Endothelial cell (in vitro differentiated cells): ENCODE results near the gene NUDT12. TPM values are rescaled to one million over a fixed set of nuclear protein-coding genes. Genes with fewer than 3 reads are reported as not detected.

Experiments used
- DNase-seq: peaks from one replicate; pipeline ENCODE4 v3.0.0; 2021; ENCODE audit warnings: low spot score
- H3K27ac Mint-ChIP-seq: one replicate; pipeline ENCODE4 v1.8.0; 2021; ENCODE audit warnings: mixed read lengths, inconsistent platforms; ENCODE audit not compliant: unreplicated experiment
- H3K27me3 Mint-ChIP-seq: one replicate; pipeline ENCODE4 v1.8.0; 2021; ENCODE audit warnings: mild to moderate bottlenecking, moderate library complexity, mixed read lengths, inconsistent platforms; ENCODE audit not compliant: unreplicated experiment
- H3K36me3 Mint-ChIP-seq: one replicate; pipeline ENCODE4 v1.8.0; 2021; ENCODE audit warnings: mild to moderate bottlenecking, low read depth, mixed read lengths, inconsistent platforms; ENCODE audit not compliant: unreplicated experiment
- H3K4me1 Mint-ChIP-seq: one replicate; pipeline ENCODE4 v1.8.0; 2021; ENCODE audit warnings: mild to moderate bottlenecking, mixed read lengths, inconsistent platforms; ENCODE audit not compliant: unreplicated experiment
- H3K4me3 Mint-ChIP-seq: one replicate; pipeline ENCODE4 v1.8.0; 2021; ENCODE audit warnings: mild to moderate bottlenecking, mixed read lengths, inconsistent platforms; ENCODE audit not compliant: unreplicated experiment
- H3K9me3 Mint-ChIP-seq: one replicate; pipeline ENCODE4 v1.8.0; 2021; ENCODE audit warnings: mixed read lengths, inconsistent platforms; ENCODE audit not compliant: unreplicated experiment
- CTCF ChIP-seq: fragments of 200-600 bp; sonication (generic); IDR thresholded peaks from one replicate; pipeline ENCODE4 v1.5.0; 2021; ENCODE audit warnings: antibody characterized with exemption; ENCODE audit not compliant: unreplicated experiment
- total RNA-seq: library from RNA; stranded (reverse); fragmentation: NEBNext Ultra II Directional; extraction: Animal tissue kit (Norgen Biotek cat#: 25700); gene quantifications from one replicate; pipeline ENCODE4 v1.2.1, GENCODE V29; 2021; ENCODE audit not compliant: unreplicated experiment

NUDT12 gene
- total RNA-seq, 1 donor from 2014 or later = 6.1 TPM

- Mint-ChIP-seq H3K4me1 (no peaks in the 10 kb centered on the region), H3K36me3 (no peaks in the 10 kb centered on the region), H3K9me3 (no peaks in the 10 kb centered on the region), H3K27ac (no peak overlapping the region), H3K27me3 (no peaks in the 10 kb centered on the region), H3K4me3 (no peak overlapping the region)
- DNase-seq = no peak
- TF ChIP-seq CTCF = no peak
These were observed 56.8 kb downstream of the NUDT12 start for GRCh38 chr5:103505581-103506305.

- no peak for DNase-seq
- Mint-ChIP-seq H3K36me3 (no peaks in the 10 kb centered on the region), H3K27ac (no peak overlapping the region), H3K9me3 (no peaks in the 10 kb centered on the region), H3K27me3 (no peaks in the 10 kb centered on the region), H3K4me1 (peaks cover 12% of the 10 kb centered on the region), H3K4me3 (no peak overlapping the region)
- no peak for TF ChIP-seq CTCF
These were observed 59.5 kb downstream of the NUDT12 start for GRCh38 chr5:103503066-103503465.

- Mint-ChIP-seq H3K4me1 (peaks cover 13% of the 10 kb centered on the region), H3K36me3 (no peaks in the 10 kb centered on the region), H3K9me3 (no peaks in the 10 kb centered on the region), H3K27ac (no peak overlapping the region), H3K27me3 (no peaks in the 10 kb centered on the region), H3K4me3 (no peak overlapping the region)
- TF ChIP-seq CTCF = no peak
- no peak for DNase-seq
These were observed 59.9 kb downstream of the NUDT12 start for GRCh38 chr5:103502662-103503061.
